ENCODE measurements around the gene SIGMAR1. TPM values are rescaled to one million over a fixed set of nuclear protein-coding genes. Genes with fewer than 3 reads are reported as not detected.

The SIGMAR1 gene
- total RNA-seq, 4 donors from 2014 or later = 78.5 to 111 (median 109) TPM

DNA sequence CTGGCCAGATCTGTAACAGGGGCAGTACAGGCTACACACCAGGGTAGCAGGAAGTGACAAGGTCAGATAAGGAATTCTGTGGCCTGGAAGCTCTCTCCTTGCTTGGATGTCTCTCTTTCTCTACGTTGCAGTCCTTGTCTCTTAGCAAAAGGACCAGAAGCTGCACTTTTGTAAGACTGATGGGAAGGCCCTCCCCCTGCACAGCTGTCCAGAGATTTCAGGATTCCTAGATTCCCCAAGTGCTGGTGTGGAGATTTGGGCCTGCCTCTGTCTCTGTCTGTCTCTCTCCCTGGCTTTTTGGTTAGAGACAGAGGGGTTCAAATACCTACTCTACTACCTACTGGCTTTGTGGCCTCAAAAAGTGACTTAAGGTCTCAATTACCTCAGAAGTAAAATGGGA is 38.0 kb downstream of the SIGMAR1 start:
- WGBS = 55% methylated on average over 1 of the region's 1 CpG
- no peak overlapping the region for H3K4me3 ChIP-seq
- DNase-seq (ENCODE audit: low spot score in 2 of 2) = no peak
- no peak overlapping the region for H3K27ac ChIP-seq
- TF ChIP-seq, protein P1, sequence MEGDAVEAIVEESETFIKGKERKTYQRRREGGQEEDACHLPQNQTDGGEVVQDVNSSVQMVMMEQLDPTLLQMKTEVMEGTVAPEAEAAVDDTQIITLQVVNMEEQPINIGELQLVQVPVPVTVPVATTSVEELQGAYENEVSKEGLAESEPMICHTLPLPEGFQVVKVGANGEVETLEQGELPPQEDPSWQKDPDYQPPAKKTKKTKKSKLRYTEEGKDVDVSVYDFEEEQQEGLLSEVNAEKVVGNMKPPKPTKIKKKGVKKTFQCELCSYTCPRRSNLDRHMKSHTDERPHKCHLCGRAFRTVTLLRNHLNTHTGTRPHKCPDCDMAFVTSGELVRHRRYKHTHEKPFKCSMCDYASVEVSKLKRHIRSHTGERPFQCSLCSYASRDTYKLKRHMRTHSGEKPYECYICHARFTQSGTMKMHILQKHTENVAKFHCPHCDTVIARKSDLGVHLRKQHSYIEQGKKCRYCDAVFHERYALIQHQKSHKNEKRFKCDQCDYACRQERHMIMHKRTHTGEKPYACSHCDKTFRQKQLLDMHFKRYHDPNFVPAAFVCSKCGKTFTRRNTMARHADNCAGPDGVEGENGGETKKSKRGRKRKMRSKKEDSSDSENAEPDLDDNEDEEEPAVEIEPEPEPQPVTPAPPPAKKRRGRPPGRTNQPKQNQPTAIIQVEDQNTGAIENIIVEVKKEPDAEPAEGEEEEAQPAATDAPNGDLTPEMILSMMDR (IDR thresholded peaks at IDR 0.05) = no peak
- TF ChIP-seq POLR2AphosphoS5 (IDR thresholded peaks at IDR 0.05) (no peak), EP300 (IDR thresholded peaks at IDR 0.05) (no peak), POLR2A (IDR thresholded peaks at IDR 0.05) (no peak)
- H3K27me3 ChIP-seq = no peaks in the 10 kb centered on the region
- peaks cover 11% of the 10 kb centered on the region for H3K4me1 ChIP-seq
- no peaks in the 10 kb centered on the region for H3K9me3 ChIP-seq
- no peaks in the 10 kb centered on the region for H3K36me3 ChIP-seq

DNA sequence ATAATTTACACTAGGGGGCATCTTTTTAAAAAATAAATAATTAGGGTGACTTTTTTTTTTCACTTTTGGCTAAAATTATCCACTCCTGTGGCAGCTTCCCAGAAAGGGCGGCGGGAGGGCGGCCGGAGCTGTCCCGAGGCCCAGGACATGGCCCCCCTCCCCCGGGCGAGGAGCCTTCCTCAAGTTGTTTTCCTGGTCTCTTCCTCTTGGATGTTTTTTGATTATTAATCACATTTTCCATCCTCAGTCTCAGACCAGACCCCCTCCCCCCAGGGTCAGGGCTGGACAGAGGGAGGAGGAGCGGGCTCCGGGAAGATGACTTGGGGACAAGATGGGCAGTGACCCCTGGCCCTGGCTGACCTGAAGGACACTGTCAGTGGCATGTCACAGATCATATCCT is 43.4 kb downstream of the SIGMAR1 start:
- peaks cover 18% of the 10 kb centered on the region for H3K27me3 ChIP-seq
- 44% methylated on average over 9 of the region's 9 CpGs for WGBS
- DNase-seq (ENCODE audit: low spot score in 2 of 2) = no peak

DNA sequence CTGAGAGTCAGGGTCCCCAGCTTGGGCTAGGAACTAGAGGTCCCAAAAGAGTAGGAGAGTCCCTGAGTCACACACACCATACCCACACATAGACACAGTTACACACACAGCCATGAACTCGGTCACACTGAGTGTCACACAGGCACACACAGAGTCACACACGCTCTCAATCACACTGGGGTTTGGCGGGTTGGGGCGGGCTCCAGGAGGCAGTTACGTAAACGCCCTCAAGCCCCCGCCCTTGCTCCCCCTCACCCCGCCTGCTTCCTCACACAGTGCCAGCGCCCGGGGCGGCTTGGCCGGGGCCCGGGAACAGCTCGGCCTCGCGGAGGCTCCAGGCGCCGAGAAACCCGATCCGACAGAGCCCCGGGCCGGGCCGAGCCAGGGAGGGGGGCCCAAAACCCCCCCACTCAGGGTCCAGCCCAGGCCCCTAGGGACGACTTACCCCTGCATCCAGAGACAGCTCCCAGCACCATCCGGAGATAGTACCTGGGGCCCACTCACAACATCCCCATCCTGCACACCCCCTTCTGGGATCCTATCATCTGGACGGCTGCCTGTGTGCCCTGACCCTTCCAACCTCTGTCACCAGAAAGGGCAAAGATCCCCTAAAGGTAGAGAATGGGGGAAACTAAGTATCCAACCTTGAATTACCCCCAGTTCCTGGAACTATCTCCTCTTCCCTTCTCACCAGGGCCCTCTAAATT is 44.5 kb downstream of the SIGMAR1 start:
- peak; percentile 90 to 94 for DNase-seq (ENCODE audit: low spot score in 2 of 2)
- TF ChIP-seq, protein P1 (IDR thresholded peaks at IDR 0.05) = no peak
- no peak for TF ChIP-seq EP300 (IDR thresholded peaks at IDR 0.05)
- TF ChIP-seq POLR2A (IDR thresholded peaks at IDR 0.05) = no peak
- no peak for TF ChIP-seq POLR2AphosphoS5 (IDR thresholded peaks at IDR 0.05)
- no peak overlapping the region for H3K4me3 ChIP-seq
- H3K36me3 ChIP-seq = no peaks in the 10 kb centered on the region
- H3K27me3 ChIP-seq = peaks cover 29% of the 10 kb centered on the region
- peaks cover 62% of the 10 kb centered on the region for H3K4me1 ChIP-seq
- WGBS = 3% methylated on average over 11 of the region's 26 CpGs
- peak overlapping the region; percentile 74 for H3K27ac ChIP-seq
- H3K9me3 ChIP-seq = no peaks in the 10 kb centered on the region

More for the DNA sequence above, 43.4 kb downstream of the SIGMAR1 start:
- peak overlapping the region; percentile 74 for H3K27ac ChIP-seq
- TF ChIP-seq, protein P1 (IDR thresholded peaks at IDR 0.05) = no peak
- TF ChIP-seq POLR2A (IDR thresholded peaks at IDR 0.05) (no peak), POLR2AphosphoS5 (IDR thresholded peaks at IDR 0.05) (no peak), EP300 (IDR thresholded peaks at IDR 0.05) (no peak)
- no peaks in the 10 kb centered on the region for H3K9me3 ChIP-seq
- peaks cover 53% of the 10 kb centered on the region for H3K4me1 ChIP-seq
- no peak overlapping the region for H3K4me3 ChIP-seq
- no peaks in the 10 kb centered on the region for H3K36me3 ChIP-seq

DNA sequence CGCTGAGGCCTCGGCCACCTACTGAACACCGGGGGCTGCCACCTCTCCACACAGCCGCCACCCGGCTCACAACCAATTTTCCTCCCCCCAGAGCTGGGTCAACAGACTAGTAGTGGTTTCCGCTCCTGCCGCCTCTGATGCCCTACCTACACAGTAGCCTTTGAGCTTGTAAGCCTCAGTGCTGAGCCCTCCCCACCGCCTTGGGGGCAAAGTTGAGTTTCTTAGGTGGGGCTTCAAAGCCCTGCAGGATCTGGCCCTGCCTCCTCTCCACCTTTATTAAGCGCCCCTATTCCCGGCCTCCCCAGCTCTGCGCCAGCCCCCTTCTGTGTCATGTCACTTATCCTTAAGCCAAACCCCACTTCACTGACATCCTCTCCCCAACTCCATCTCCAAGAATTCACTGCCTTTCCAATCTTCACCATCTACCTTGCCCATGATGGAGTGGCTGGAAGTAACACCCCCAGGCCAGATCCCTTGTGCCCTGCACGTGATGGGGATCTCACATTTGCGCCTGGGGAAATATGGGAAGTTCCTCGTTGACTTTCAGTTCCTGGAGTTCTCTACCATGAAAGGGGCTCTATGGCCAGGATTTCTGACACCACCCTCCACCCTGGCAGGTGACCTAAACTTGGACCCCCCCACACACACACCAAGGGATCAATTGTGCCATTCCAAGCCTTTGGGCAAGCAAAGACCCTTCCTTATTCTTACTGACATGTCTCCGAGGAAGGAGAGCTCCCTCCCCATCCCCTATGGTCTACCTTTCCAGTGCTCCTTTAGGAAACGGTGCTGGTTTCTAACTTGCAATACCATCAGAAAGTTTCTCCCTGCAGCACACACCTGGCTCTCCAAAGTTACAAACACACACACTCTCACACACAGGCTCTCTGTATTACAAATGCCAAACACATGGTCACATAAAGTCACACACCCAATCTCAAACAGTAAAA is 45.4 kb downstream of the SIGMAR1 start:
- 49% methylated on average over 10 of the region's 16 CpGs for WGBS
- Histone ChIP-seq H3K27ac (peak overlapping the region; percentile 25), H3K4me1 (peaks cover 62% of the 10 kb centered on the region), H3K4me3 (peak overlapping the region; percentile 66), H3K36me3 (no peaks in the 10 kb centered on the region), H3K27me3 (peaks cover 31% of the 10 kb centered on the region), H3K9me3 (no peaks in the 10 kb centered on the region)
- TF ChIP-seq, protein P1 (IDR thresholded peaks at IDR 0.05) = no peak
- TF ChIP-seq EP300 (IDR thresholded peaks at IDR 0.05) = no peak
- TF ChIP-seq POLR2AphosphoS5 (IDR thresholded peaks at IDR 0.05) = no peak
- no peak for TF ChIP-seq POLR2A (IDR thresholded peaks at IDR 0.05)
- DNase-seq (ENCODE audit: low spot score in 2 of 2) = no peak

Measured in suprapubic skin (tissue), 4 donors.